Measurements from ENCODE around the gene TMEM207.

The TMEM207 gene

GRCh38 chr3:190444006-190444405 is 5.7 kb downstream of the TMEM207 start:
- no peak for DNase-seq (ENCODE audit: low read depth)

- DNase-seq (ENCODE audit: low read depth), result no peak
Measured at GRCh38 chr3:190443257-190443656, 6.4 kb downstream of the TMEM207 start.

DNA sequence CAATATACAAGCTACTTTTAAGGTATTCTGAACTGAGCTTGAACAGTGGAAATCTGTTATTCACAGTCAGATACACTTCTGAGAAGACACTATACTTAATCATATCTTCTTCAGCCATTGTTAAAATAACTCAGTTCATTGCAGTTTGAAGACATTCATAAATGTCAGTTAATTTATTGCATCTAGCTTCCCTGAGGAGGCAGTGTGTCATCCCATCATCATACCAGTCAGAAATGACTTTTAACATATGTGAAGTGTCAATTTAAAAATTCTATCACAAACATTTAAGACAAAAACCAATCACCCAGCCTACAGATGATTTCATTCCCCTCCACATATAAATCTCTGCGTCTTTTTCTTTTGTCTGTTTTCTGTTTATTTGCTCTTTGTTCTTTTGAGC is 7.5 kb downstream of the TMEM207 start:
- no peak for DNase-seq (ENCODE audit: low read depth)

DNA sequence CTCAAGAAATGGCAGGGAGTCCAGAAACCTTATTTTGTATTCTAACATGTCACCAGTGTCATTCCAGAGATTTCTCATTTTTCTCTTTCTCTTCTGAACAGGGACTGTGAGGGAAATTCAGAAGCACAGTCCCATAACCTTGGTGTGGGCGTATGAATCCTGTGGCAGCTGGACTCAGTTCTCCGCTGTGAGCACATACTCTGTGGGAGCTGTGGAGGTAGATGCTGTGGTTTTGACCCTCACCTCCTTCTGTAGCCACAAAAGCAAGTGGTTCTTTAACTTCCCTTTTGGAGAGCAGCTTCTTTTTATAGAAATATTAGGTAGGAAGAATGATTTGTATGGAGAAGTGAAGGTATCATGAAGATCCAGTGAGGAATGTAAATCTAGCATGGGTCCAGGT is 13.4 kb downstream of the TMEM207 start:
- DNase-seq (ENCODE audit: low read depth), result no peak

DNA sequence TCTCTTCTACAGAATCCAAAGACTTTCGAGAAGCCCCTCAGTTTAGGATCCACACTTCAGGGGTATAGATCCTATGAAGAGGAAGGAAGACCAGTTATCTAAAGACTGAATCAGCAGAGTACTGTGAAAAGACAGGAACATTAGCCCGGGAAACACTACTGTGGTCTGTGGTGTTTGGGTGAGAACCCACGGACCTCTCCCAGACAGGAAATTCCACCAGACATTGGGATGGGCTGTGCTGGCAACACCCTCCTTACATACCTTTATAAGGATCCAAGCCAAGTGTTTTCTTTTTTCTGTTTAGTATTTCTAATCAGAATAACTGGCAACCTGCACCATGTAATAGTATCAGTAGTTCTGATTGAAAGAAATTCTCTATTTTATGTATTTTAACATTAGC is 14.1 kb downstream of the TMEM207 start:
- no peak for DNase-seq (ENCODE audit: low read depth)

DNA sequence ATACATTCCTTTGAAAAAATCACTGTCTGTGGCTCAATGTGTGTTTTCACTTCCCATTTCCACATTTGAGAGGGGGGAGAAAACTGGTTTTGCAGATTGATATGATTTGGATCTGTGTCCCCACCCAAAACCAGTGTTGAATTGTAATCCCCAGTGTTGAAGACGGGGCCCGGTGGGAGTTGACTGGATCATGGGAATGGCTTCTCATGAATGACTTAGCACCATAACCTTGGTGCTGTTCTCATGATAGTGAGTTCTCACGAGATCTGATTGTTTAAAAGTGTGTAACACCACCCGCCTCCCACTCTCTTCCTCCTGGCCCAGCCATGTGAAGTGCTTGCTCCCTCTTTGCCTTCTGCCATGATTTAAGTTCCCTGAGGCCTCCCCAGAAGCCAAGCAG is 16.1 kb downstream of the TMEM207 start:
- DNase-seq (ENCODE audit: low read depth), result no peak

- no peak for DNase-seq (ENCODE audit: low read depth)
Measured at GRCh38 chr3:190432216-190432615, 17.5 kb downstream of the TMEM207 start.

DNA sequence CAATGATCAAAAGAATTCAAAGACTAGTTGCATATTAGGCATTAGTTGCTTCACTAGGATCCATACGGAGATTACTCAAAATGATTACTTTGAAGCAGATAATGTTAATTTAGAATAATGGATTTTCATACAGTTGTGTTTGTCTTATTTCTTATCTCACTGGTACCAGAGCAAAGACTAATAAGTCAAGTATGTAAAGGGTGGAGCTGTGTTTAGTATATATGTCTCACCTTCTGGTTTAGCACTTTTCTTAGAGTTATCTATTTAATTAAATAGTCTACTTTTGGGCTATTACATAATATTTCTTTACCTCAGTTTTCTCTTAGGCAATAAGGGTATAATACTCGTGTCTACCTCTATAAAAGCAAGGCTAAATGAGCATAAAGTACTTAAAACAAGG is 18.8 kb downstream of the TMEM207 start:
- DNase-seq (ENCODE audit: low read depth), result no peak

DNA sequence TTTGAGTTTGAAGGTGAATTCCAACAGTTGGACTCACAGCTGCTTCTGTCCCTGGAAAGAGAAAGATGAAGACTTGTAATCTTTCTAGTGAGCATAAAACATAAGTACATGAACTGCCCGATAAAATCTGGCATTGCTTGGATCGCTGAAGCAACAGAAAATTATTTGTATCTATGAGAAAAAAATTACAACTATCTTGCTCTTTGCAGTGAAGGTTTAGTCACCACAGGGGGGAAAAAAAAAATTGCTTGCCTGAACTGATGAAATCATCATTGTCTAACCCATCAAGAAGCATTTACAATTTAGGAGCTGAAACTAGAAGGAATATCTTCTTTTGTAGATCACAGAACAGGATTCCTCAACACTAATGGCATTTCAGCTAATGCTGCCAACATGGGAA is 20.0 kb downstream of the TMEM207 start:
- no peak for DNase-seq (ENCODE audit: low read depth)

DNA sequence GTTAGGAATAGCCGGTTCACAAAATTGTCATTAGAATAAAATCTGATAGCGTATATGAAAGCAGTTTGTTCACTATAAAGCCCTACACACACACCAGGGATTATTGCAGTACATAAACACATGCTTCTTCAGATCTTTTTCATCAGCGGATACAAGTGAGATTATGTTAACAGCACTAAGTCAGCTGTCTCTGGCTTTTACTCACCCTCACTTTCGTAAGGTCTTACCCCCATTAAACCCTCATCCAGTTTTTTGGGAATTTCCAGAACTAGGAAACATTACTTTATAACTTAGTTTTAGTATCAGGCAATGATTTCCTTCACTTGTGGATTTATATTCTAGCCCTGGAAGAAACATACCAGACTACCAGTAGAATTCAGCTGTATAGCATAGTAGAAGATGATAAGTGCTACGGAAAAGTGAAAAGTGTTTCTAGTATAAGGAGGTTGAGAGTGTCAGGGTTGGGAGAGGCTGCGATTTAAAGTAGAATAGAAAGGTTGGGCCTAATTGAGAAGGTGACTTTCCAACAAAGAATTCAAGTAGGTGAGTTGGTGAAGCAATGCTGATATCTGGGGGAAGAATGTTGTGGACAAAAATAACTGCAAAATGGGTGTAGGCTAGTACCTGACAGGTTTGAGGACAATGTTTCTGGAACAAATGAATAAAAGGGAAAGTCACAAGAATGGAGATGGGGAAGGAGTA is 22.7 kb downstream of the TMEM207 start:
- DNase-seq (ENCODE audit: low read depth), result no peak

GRCh38 chr3:190425833-190426232 is 23.9 kb downstream of the TMEM207 start:
- DNase-seq (ENCODE audit: low read depth), result no peak

DNA sequence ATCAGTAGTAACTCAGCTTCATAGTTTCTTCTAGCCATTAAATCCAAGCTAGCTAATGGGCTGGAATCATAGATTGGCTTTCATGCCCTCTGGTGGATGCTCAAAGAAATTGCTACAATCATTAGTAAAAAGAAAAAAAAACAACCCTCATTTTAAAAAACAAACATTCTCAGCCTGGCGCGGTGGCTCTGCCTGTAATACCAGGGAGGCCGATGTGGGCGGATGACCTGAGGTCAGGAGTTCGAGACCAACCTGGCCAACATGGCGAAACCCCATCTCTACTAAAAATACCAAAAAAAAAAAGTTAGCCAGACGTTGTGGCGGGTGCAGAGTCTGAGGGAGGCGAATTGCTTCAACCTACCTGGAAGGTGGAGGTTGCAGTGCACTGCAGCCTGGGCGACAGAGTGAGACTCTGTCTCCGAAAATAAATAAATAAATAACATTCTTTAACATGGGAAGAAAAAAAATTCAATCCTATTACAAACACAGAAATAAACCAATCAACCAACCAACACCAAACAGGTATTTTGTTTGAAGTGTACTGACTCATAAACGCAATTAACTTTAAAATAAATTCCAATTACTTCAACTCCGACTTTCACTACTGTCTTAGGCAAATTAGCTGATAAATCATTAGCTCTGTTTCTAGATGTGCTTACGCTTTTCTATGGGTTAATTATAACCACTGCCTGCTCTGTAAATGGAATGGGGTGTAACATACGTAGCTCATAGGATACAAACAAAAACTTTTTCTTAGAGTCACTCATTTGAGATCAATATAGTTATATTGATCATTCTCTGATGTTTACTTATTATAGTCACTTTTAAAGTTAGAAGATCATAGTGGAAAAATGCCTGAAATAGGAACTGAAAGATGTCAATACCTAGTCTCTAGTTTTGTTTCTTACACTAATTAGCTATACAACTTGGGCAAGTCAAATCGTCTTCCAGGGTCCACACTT is 24.9 kb downstream of the TMEM207 start:
- DNase-seq (ENCODE audit: low read depth), result no peak

DNA sequence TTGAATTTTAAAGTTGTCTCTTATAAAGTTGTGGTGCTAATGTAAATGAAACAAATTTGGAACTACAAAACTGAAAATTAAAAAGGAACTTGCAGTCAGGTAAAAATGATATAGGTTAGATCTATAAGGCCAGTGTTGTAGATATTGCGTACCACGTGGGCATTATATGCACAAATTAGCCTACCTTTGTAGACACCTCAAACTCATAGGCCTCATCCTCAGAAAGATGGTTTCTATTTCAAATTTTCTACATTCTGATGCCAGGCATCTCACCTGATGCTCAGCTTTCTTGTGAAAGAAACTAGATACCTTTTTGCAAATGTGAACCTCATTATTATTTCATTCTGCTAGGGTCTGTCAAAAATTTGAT is 25.6 kb downstream of the TMEM207 start:
- no peak for DNase-seq (ENCODE audit: low read depth)

DNA sequence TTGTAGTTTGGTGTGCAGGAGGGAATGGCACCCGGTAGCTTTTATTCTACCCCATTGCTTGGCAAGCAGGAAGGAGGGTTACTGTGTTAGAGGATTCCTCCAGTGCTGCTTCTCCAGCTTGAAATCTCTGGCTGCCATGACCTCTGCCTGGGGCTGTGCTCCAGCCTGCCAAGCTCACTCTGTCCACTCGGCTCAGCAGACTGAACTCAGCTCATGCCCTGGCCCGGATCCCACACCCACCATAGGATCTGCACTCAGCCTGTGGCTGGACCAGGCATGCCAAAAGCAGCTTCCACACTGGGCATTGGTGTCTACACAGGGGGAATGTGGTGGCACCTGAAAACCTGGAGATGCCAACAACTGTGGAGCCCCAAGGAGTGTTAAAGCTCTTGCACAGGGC is 35.4 kb downstream of the TMEM207 start:
- no peak for DNase-seq (ENCODE audit: low read depth)

GRCh38 chr3:190404715-190405114 is 45.0 kb downstream of the TMEM207 start:
- DNase-seq (ENCODE audit: low read depth), result no peak

DNA sequence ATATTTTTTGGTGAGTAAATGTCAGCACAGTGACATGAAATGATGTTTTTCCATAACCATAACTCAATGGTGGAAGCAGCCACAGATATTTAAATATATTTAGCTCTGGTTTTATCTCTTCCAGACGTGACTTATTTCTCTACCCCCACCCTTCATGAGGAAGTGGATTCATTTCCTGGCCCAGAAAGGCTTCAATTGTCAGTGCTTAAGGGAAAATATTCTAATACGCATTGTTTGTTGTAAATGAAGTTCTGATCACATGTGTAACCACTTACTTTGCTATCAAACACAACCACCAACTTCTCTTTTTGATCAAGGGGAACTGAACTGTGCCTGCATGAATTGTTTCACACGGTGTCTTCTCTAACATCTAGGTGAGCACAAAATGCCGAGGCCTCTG is 47.7 kb downstream of the TMEM207 start:
- DNase-seq (ENCODE audit: low read depth), result no peak

DNA sequence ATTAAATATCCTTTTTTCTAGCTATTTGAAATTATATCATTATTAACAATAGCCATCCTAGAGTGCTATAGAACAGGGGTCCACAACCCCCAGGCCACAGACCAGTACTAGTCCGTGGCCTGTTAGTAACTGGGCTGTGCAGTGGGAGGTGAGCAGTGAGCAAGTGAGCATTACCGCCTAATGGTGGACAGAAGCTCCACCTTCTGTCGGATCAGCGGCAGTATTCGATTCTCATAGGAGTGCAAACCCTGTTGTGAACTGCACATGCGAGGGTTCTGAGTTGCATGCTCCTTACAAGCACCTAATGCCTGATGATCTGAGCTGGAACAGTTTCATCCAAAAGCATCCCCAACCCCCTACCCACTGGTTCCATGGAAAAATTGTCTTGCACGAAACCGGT is 50.0 kb downstream of the TMEM207 start:
- no peak for DNase-seq (ENCODE audit: low read depth)

- no peak for DNase-seq (ENCODE audit: low read depth)
Measured at GRCh38 chr3:190397889-190398288, 51.8 kb downstream of the TMEM207 start.

GRCh38 chr3:190396001-190396400 is 53.7 kb downstream of the TMEM207 start:
- no peak for DNase-seq (ENCODE audit: low read depth)

DNA sequence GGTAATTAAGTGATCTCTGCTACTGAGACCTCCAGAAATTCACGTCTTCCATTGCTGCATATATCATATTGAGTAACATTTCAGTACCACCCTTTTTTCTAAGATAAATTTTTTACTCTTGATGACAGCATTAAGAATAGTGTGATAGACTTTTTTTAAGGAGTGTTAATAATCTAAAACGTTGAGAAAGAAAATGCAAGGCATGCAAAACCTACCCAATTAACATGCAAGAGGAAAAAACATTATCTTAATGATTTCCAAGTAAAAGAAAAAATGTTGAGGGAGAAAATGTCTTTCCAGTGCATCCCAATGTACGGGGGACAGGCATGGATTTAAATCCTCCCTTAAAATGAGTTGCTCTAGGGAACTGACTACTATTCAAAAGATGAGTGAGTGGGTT is 61.0 kb downstream of the TMEM207 start:
- no peak for DNase-seq (ENCODE audit: low read depth)

- DNase-seq (ENCODE audit: low read depth), result no peak
Measured at GRCh38 chr3:190387578-190388213, 62.0 kb downstream of the TMEM207 start, which contains the start of gene CLDN16. Gene CLDN16, plus strand, starts transcription at chr3:190388163. Its CDS starts 167 bp downstream, at chr3:190388330.

- DNase-seq (ENCODE audit: low read depth), result no peak
Measured at GRCh38 chr3:190385731-190386688, 63.7 kb downstream of the TMEM207 start.
